ENCODE results near the gene ZNF830.
A peak's percentile ranks its signal among the peaks of the same experiment; 100 is the strongest.

The ZNF830 gene

GRCh38 chr17:34961093-34961911 is at the start of gene ZNF830, which contains the start of gene CCT6B:
Gene ZNF830, plus strand, starts transcription at chr17:34961540. Its CDS starts 27 bp downstream, at chr17:34961567.
Gene CCT6B, minus strand, starts transcription at chr17:34961460. Its CDS starts 67 bp downstream, at chr17:34961393.
- no peaks in the 10 kb centered on the region for H4K20me1 ChIP-seq (ENCODE audit: insufficient read depth)
- TF ChIP-seq CTCF (conservative IDR thresholded peaks at IDR 0.05; ENCODE audit: low read depth, low read length) = no peak
- H3K27me3 ChIP-seq (ENCODE audit: insufficient read depth, low read depth) = no peaks in the 10 kb centered on the region
- H3K36me3 ChIP-seq (ENCODE audit: insufficient read depth) = no peaks in the 10 kb centered on the region
- H3K4me2 ChIP-seq = peak within 1 kb of the TSS; percentile 95
- peak within 1 kb of the TSS; percentile 87 for H2AFZ ChIP-seq (ENCODE audit: low read depth)
- H3K9ac ChIP-seq = peak within 1 kb of the TSS; percentile 95
- peaks cover 20% of the 10 kb centered on the region for H3K4me1 ChIP-seq (ENCODE audit: low read depth, poor library complexity, severe bottlenecking)
- H3K79me2 ChIP-seq (ENCODE audit: insufficient read depth, low read depth) = peaks cover 17% of the 10 kb centered on the region; the same call in 1 of the 2 replicates
- H3K4me3 ChIP-seq (IDR thresholded peaks at IDR 0.05; ENCODE audit: insufficient read depth, low read depth, low read length) = peak within 1 kb of the TSS; percentile 32
- H3K27ac ChIP-seq = peak within 1 kb of the TSS; percentile 94

GRCh38 chr17:34913001-34913400 is 48.3 kb upstream of the ZNF830 start:
- Histone ChIP-seq H4K20me1 (ENCODE audit: insufficient read depth) (no peaks in the 10 kb centered on the region), H3K4me2 (no peak overlapping the region)
- no peak for TF ChIP-seq CTCF (conservative IDR thresholded peaks at IDR 0.05; ENCODE audit: low read depth, low read length)

GRCh38 chr17:34916120-34916519 is 45.2 kb upstream of the ZNF830 start:
- Histone ChIP-seq H2AFZ (ENCODE audit: low read depth) (no peak overlapping the region), H3K27ac (no peak overlapping the region), H3K79me2 (ENCODE audit: insufficient read depth, low read depth) (no peaks in the 10 kb centered on the region), H3K4me3 (IDR thresholded peaks at IDR 0.05; ENCODE audit: insufficient read depth, low read depth, low read length) (no peak overlapping the region), H3K27me3 (ENCODE audit: insufficient read depth, low read depth) (no peaks in the 10 kb centered on the region), H4K20me1 (ENCODE audit: insufficient read depth) (no peaks in the 10 kb centered on the region), H3K4me2 (no peak overlapping the region), H3K9ac (no peak overlapping the region), H3K4me1 (ENCODE audit: low read depth, poor library complexity, severe bottlenecking) (no peaks in the 10 kb centered on the region), H3K36me3 (ENCODE audit: insufficient read depth) (no peaks in the 10 kb centered on the region)
- TF ChIP-seq CTCF (conservative IDR thresholded peaks at IDR 0.05; ENCODE audit: low read depth, low read length) = no peak

More at GRCh38 chr17:34913001-34913400, 48.3 kb upstream of the ZNF830 start:
- Histone ChIP-seq H3K9ac (no peak overlapping the region), H3K27me3 (ENCODE audit: insufficient read depth, low read depth) (no peaks in the 10 kb centered on the region), H3K27ac (no peak overlapping the region), H2AFZ (ENCODE audit: low read depth) (no peak overlapping the region), H3K4me1 (ENCODE audit: low read depth, poor library complexity, severe bottlenecking) (no peaks in the 10 kb centered on the region), H3K36me3 (ENCODE audit: insufficient read depth) (no peaks in the 10 kb centered on the region), H3K4me3 (IDR thresholded peaks at IDR 0.05; ENCODE audit: insufficient read depth, low read depth, low read length) (no peak overlapping the region), H3K79me2 (ENCODE audit: insufficient read depth, low read depth) (no peaks in the 10 kb centered on the region)

- Histone ChIP-seq H4K20me1 (ENCODE audit: insufficient read depth) (no peaks in the 10 kb centered on the region), H3K27ac (no peak overlapping the region), H3K4me2 (no peak overlapping the region), H3K27me3 (ENCODE audit: insufficient read depth, low read depth) (no peaks in the 10 kb centered on the region), H3K4me3 (IDR thresholded peaks at IDR 0.05; ENCODE audit: insufficient read depth, low read depth, low read length) (no peak overlapping the region), H3K9ac (no peak overlapping the region), H3K4me1 (ENCODE audit: low read depth, poor library complexity, severe bottlenecking) (no peaks in the 10 kb centered on the region), H3K36me3 (ENCODE audit: insufficient read depth) (no peaks in the 10 kb centered on the region), H2AFZ (ENCODE audit: low read depth) (no peak overlapping the region), H3K79me2 (ENCODE audit: insufficient read depth, low read depth) (no peaks in the 10 kb centered on the region)
- TF ChIP-seq CTCF (conservative IDR thresholded peaks at IDR 0.05; ENCODE audit: low read depth, low read length) = no peak
Observed at GRCh38 chr17:34917381-34917780, 44.0 kb upstream of the ZNF830 start.

Measured in KMS-11 (cell line).